ENCODE data around the gene PRR12. TPM values are rescaled to one million over a fixed set of nuclear protein-coding genes. Genes with fewer than 3 reads are reported as not detected.

The PRR12 gene
- total RNA-seq, 4 donors from 2014 or later = 12.2 to 54.7 (median 30.0) TPM

DNA sequence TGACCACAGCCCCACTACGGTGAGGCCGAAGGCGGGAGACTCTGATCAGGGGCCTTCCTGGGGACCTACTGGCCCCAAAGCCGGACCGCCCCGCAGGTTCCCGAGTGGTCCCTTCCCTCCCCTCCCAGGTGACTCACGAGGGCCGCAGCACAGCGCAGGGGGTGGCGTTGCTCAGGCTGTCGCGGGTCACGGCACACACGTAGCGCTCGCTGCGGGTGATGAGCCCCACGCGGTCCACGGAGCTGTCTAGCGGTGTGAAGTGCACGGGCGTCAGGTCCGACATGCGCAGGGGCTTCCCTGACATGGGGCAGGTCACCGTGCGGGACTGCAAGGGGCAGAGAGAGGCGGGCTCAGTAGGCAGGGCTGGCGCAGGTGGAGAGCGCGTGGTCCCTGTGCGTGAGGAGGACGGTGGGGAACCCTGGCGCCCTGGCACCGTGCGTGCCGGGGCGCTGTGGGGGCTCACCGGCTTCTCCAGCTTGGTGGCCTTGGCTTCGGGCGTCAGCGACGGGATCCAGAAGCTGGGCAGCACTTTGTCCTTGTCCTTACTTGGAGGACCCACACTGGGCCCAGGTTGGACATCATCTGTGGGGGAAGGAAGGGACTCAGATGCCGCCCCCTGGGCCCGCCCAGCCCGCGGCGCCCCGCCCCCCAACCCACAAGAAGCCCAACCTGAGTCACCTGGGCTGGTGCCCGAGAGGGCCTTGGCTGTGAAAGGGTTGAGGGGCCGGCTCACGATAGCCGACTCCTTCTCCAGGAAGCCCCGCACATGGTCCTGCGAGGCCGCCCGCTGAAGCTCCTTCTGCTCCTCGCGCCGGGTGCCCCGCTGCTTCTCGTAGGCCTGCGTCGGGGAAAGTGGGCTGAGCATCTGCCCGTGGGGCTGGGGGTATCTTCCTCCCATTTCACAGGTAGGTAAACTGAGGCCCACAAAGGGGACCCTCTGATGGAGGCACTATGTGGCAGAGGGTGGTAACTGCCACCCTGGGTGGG is 34.3 kb upstream of the PRR12 start:
- H3K27ac ChIP-seq = peak overlapping the region; percentile 49 to 67 (median 52)
- H3K27me3 ChIP-seq = no peaks in the 10 kb centered on the region
- peaks cover 24 to 81% (median 61%) of the 10 kb centered on the region in 4 donors for H3K4me1 ChIP-seq
- in situ Hi-C loops (cut with MboI; ENCODE audit: low pct_ligation_motif_present in 1 of 4, low pct_unique_long_range_greater_than_20kb in 1 of 4, low sequenced_read_pairs in 3 of 4) (no loop called here), intact Hi-C loops (cut with DNase I; ENCODE audit: low total_unique reads) (no loop called here)
- WGBS, 2 donors (ENCODE audit: low coverage in 1 of 2) = 87% methylated on average over 64 of the region's 66 CpGs; no CpG with 5 or more reads in 1 of the 2 donors
- no peaks in the 10 kb centered on the region for H3K9me3 ChIP-seq
- DNase-seq = no peak
- H3K4me3 ChIP-seq = peak overlapping the region in 2 of 4 donors; percentile 7 to 9
- no peak for TF ChIP-seq POLR2A (IDR thresholded peaks at IDR 0.05)
- no peak for TF ChIP-seq POLR2AphosphoS5 (IDR thresholded peaks at IDR 0.05)
- TF ChIP-seq, protein P1, sequence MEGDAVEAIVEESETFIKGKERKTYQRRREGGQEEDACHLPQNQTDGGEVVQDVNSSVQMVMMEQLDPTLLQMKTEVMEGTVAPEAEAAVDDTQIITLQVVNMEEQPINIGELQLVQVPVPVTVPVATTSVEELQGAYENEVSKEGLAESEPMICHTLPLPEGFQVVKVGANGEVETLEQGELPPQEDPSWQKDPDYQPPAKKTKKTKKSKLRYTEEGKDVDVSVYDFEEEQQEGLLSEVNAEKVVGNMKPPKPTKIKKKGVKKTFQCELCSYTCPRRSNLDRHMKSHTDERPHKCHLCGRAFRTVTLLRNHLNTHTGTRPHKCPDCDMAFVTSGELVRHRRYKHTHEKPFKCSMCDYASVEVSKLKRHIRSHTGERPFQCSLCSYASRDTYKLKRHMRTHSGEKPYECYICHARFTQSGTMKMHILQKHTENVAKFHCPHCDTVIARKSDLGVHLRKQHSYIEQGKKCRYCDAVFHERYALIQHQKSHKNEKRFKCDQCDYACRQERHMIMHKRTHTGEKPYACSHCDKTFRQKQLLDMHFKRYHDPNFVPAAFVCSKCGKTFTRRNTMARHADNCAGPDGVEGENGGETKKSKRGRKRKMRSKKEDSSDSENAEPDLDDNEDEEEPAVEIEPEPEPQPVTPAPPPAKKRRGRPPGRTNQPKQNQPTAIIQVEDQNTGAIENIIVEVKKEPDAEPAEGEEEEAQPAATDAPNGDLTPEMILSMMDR (IDR thresholded peaks at IDR 0.05) = no peak
- TF ChIP-seq EP300 (IDR thresholded peaks at IDR 0.05; ENCODE audit: low read depth) = no peak
- H3K36me3 ChIP-seq = peaks cover 0 to 16% (median 8%) of the 10 kb centered on the region in 4 donors

DNA sequence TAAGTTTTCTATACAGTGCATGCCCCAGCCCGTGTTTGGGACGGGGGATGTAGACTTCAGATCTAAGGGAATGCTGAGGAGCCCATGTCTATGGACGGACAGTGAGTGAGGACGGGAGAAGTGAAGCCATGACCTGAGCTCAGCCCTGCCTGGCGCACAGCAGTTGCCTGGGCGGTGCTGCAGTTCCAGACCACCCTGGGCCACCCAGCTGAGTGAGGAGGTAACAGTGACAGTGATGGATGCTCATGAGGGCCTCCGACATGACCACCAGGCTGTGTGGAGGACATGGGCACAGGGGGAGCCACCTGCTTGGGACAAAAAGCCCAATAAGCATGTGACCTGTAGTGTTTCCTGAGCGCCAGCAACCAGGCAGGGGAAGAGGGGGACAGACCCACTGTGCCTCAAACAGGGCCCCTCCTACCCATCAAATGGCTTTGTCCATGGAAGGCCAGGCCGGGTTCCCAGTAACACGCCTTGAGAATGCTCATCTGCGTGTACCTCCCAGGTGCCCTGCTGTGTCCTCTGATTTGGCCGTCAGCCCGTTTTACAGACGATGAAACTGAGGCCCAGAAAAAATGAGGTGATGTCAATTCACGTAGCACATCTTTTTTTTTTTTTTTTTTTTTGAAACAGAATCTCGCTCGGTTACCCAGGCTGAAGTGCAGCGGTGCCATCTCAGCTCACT is 33.2 kb upstream of the PRR12 start:
- Histone ChIP-seq H3K4me1 (peaks cover 18 to 81% (median 66%) of the 10 kb centered on the region in 4 donors), H3K36me3 (peaks cover 0 to 16% (median 8%) of the 10 kb centered on the region in 4 donors), H3K27ac (peak overlapping the region in 3 of 4 donors; percentile 3 to 92 (median 52)), H3K9me3 (no peaks in the 10 kb centered on the region), H3K27me3 (no peaks in the 10 kb centered on the region), H3K4me3 (no peak overlapping the region)
- TF ChIP-seq POLR2AphosphoS5 (IDR thresholded peaks at IDR 0.05) (no peak), EP300 (IDR thresholded peaks at IDR 0.05; ENCODE audit: low read depth) (no peak), POLR2A (IDR thresholded peaks at IDR 0.05) (no peak)
- TF ChIP-seq, protein P1 (IDR thresholded peaks at IDR 0.05) = no peak
- in situ Hi-C loops (cut with MboI; ENCODE audit: low pct_ligation_motif_present in 1 of 4, low pct_unique_long_range_greater_than_20kb in 1 of 4, low sequenced_read_pairs in 3 of 4) = no loop called here
- WGBS, 2 donors (ENCODE audit: low coverage in 1 of 2) = 89 to 100% methylated on average over 1 to 18 of the region's 18 CpGs
- intact Hi-C loops (cut with DNase I; ENCODE audit: low total_unique reads) = no loop called here
- DNase-seq = no peak

DNA sequence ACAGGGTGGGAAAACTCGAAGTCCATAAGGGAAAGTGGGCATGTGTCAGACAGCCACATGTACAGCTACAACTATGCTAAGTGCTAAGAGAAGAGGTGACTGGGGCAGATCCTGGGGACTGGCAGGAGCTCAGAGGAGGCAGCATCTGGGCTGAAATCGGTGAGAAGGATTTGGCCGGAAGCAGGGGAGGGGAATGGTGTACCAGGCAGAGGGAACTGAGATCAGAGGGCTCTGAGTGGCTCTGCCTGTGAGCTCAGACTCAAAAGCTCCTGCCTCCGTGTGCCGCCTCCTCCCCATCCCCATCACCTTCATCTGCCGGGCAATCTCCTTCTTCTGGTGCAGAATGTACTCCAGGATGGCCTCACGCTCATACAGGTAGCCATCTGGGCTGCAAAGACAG is 32.4 kb upstream of the PRR12 start:
- DNase-seq = no peak
- no peaks in the 10 kb centered on the region for H3K27me3 ChIP-seq
- H3K36me3 ChIP-seq = peaks cover 0 to 16% (median 8%) of the 10 kb centered on the region in 4 donors
- in situ Hi-C loops (cut with MboI; ENCODE audit: low pct_ligation_motif_present in 1 of 4, low pct_unique_long_range_greater_than_20kb in 1 of 4, low sequenced_read_pairs in 3 of 4) (no loop called here), intact Hi-C loops (cut with DNase I; ENCODE audit: low total_unique reads) (no loop called here)
- peaks cover 16 to 81% (median 68%) of the 10 kb centered on the region in 4 donors for H3K4me1 ChIP-seq
- no peak for TF ChIP-seq POLR2A (IDR thresholded peaks at IDR 0.05)
- TF ChIP-seq POLR2AphosphoS5 (IDR thresholded peaks at IDR 0.05) = no peak
- TF ChIP-seq, protein P1 (IDR thresholded peaks at IDR 0.05) = no peak
- H3K9me3 ChIP-seq = no peaks in the 10 kb centered on the region
- no peak overlapping the region for H3K4me3 ChIP-seq
- 76% methylated on average over 7 of the region's 7 CpGs; no CpG with 5 or more reads in 1 of the 2 donors for WGBS, 2 donors (ENCODE audit: low coverage in 1 of 2)
- peak overlapping the region; percentile 3 to 92 (median 55) for H3K27ac ChIP-seq

DNA sequence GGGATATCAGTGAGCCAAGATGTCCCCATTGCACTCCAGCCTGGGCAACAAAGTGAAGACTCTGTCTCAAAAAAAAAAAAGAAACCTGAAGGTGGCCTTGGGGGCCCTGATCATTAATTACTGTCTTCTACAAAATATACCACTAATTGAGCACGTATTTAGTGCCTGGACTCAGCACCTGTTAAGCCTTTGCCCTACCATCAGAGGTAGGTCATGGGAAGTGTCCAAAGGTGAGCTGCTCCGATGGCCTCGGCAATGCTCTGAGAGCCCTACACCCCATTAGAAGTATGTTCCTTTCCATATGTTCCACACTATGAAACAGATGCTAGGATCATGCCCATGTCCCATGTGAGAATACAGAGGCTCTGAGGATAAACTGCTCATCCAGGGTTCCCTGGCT is 31.5 kb upstream of the PRR12 start:
- no peak for DNase-seq
- in situ Hi-C loops (cut with MboI; ENCODE audit: low pct_ligation_motif_present in 1 of 4, low pct_unique_long_range_greater_than_20kb in 1 of 4, low sequenced_read_pairs in 3 of 4) = no loop called here
- 83% methylated on average over 3 of the region's 3 CpGs; no CpG with 5 or more reads in 1 of the 2 donors for WGBS, 2 donors (ENCODE audit: low coverage in 1 of 2)
- Histone ChIP-seq H3K27me3 (no peaks in the 10 kb centered on the region), H3K4me1 (peaks cover 13 to 81% (median 65%) of the 10 kb centered on the region in 4 donors), H3K36me3 (peaks cover 0 to 16% (median 8%) of the 10 kb centered on the region in 4 donors), H3K9me3 (no peaks in the 10 kb centered on the region), H3K27ac (peak overlapping the region; percentile 79 to 92 (median 86)), H3K4me3 (no peak overlapping the region)
- intact Hi-C loops (cut with DNase I; ENCODE audit: low total_unique reads) = no loop called here
- TF ChIP-seq POLR2A (IDR thresholded peaks at IDR 0.05) (no peak), POLR2AphosphoS5 (IDR thresholded peaks at IDR 0.05) (no peak), EP300 (IDR thresholded peaks at IDR 0.05; ENCODE audit: low read depth) (no peak)
- TF ChIP-seq, protein P1 (IDR thresholded peaks at IDR 0.05) = no peak
